Central memory CD8-positive, alpha-beta T cell (primary cell): ENCODE data around the gene CEP41.

Experiments
- ATAC-seq: fragments of 150-1000 bp; cut with Tn5 transposase; replicated peaks from 2 replicates; pipeline ENCODE4 v1.10.0; 2022; ENCODE audit warnings: mild to moderate bottlenecking, moderate FRiP score, moderate number of reproducible peaks; ENCODE audit not compliant: poor library complexity, severe bottlenecking; ENCODE audit errors: extremely low read depth
- DNase-seq, 2 donors: peaks; one replicate each; pipeline ENCODE4 v3.0.0; 2021; ENCODE audit warnings: low spot score in 2 of 2
- H3K27ac Mint-ChIP-seq: one replicate; pipeline ENCODE4 v1.8.0; 2022; ENCODE audit warnings: low read depth, mild to moderate bottlenecking, moderate library complexity, mixed read lengths
- H3K27me3 Mint-ChIP-seq: one replicate; pipeline ENCODE4 v1.8.0; 2022; ENCODE audit warnings: mixed read lengths
- H3K36me3 Mint-ChIP-seq: one replicate; pipeline ENCODE4 v1.8.0; 2022; ENCODE audit warnings: mild to moderate bottlenecking, moderate library complexity, mixed read lengths; ENCODE audit not compliant: insufficient read depth
- H3K4me1 Mint-ChIP-seq: one replicate; pipeline ENCODE4 v1.8.0; 2022; ENCODE audit warnings: mixed read lengths
- H3K4me3 Mint-ChIP-seq: one replicate; pipeline ENCODE4 v1.8.0; 2022; ENCODE audit warnings: mild to moderate bottlenecking, moderate library complexity, mixed read lengths
- H3K9me3 Mint-ChIP-seq: one replicate; pipeline ENCODE4 v1.8.0; 2022; ENCODE audit warnings: mixed read lengths

The CEP41 gene

DNA sequence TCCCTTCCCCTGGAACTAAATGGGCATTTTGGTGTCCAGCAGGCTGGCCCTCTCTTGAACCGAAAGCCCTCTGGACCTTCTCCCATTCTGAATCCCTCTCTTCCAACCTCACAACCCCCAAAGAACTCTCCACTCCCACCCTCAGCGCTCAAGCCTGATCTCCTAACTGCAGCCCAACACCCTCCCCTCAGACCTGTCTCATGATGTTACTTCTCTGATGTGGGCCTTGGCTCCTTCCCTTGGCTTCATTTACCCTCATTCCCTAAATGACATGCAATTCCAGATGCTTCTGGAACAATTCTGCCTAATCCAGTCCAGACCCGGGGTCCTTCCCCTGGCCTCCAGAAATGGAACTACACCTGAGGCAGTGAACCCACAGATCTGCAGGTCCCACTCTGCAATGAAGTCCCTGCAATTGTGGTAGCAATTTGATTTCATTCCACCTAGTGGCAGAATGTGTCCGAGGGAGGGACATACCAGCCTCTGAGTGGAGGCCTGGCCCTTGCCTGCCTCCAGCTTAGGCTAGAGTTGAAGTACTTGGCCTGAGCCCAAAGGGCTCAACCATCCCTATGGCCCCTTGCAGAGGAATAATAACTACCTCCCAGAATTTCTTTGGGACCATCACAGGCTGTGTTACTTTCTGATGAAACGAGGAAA lies 4.1 kb upstream of the CEP41 start:
- peaks cover 9% of the 10 kb centered on the region for H3K4me1 Mint-ChIP-seq
- peaks cover 6% of the 10 kb centered on the region for H3K36me3 Mint-ChIP-seq
- H3K27me3 Mint-ChIP-seq, result peaks cover 28% of the 10 kb centered on the region
- H3K27ac Mint-ChIP-seq, result no peak overlapping the region
- H3K4me3 Mint-ChIP-seq, result no peak overlapping the region
- peaks cover 6% of the 10 kb centered on the region for H3K9me3 Mint-ChIP-seq
- DNase-seq (no peak), ATAC-seq (no peak)

DNA sequence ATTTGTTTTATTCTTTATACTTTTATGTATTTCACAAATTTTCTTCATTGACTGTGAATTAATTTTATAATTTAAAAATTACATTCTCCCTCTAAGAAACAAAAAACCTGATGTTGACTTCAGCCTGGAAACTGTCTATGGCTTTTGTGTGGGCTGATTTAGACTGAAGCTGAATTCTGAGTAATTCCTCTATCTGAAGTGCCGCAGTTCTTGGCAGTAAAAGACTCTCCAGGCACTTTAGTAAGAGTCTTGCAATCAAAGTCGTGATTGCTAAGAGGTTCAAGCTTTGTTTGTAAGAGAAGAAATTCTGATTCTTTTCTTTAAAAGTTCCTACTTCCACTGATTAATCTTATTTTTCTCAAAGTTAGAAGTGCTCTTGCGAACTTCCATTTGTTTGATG lies 3.4 kb upstream of the CEP41 start:
- no peak for DNase-seq
- Mint-ChIP-seq H3K27ac (no peak overlapping the region), H3K27me3 (peaks cover 28% of the 10 kb centered on the region), H3K36me3 (peaks cover 6% of the 10 kb centered on the region), H3K4me3 (no peak overlapping the region), H3K4me1 (peaks cover 9% of the 10 kb centered on the region), H3K9me3 (peaks cover 6% of the 10 kb centered on the region)
- ATAC-seq, result no peak

DNA sequence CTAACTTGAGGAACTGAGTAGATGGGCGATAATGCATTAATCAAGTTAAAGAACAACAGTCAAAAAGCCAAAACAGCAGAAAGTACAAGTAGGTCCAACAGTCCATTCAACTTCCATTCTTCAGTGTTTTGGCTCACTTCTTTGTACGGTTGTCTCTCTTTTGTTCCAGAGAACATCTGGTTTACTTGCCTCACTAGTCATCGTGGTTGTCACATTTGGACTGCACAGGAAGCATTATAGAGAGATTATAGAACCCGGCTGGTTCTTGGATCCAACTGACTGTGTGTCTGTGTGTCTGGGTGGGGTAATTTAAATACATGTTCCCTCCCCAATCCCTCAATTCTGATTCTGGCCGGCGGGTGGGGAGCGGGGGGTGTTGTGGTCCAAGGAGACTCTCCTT lies 1.8 kb upstream of the CEP41 start:
- no peak for DNase-seq
- no peak for ATAC-seq
- Mint-ChIP-seq H3K27ac (no peak overlapping the region), H3K4me3 (no peak overlapping the region), H3K4me1 (peaks cover 9% of the 10 kb centered on the region), H3K27me3 (peaks cover 15% of the 10 kb centered on the region), H3K9me3 (no peaks in the 10 kb centered on the region), H3K36me3 (peaks cover 6% of the 10 kb centered on the region)

DNA sequence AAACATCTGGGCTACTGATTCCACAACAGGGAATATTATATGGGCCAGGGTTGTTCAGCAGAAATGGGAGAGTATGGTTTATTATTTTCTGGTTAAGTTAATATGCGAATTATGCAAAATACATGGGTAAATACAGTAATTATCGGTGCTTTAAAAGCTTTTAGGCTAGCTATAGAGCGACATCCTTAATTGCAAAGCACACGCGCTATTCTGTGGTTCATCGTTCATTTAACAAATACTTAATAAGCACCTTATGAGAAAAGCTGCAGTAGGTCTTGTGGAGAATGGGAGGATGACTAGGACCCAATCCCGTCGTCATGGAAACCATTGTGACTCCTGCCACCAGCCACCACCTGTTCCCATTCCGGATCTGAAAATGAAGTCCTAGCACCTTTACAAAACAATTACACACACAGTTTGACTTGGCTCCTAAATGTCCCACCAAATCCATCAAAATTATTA lies 623 bp upstream of the CEP41 start:
- ATAC-seq (no peak), DNase-seq (no peak)
- peak overlapping the region; percentile 99 for H3K4me3 Mint-ChIP-seq
- H3K27ac Mint-ChIP-seq, result peak overlapping the region; percentile 96
- no peaks in the 10 kb centered on the region for H3K9me3 Mint-ChIP-seq
- peaks cover 9% of the 10 kb centered on the region for H3K4me1 Mint-ChIP-seq
- H3K27me3 Mint-ChIP-seq, result peaks cover 4% of the 10 kb centered on the region
- peaks cover 6% of the 10 kb centered on the region for H3K36me3 Mint-ChIP-seq

DNA sequence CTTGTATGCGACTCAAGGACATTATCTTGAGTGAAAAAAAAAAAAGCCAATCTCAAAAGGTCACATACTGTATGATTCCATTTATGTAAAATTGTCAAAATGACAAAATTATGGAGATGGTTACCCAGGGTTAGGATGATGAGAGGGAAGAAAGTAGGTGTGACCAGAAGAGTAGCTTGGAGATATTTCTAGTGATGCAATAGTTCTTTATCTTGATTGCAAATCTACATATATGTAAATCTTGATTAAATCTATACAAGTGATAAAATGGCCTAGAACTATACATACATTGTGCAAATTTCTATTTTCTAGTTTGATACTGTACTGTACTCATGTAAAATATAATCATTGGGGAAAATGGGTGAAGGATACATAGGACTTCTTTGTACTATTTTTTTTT lies 4.6 kb downstream of the CEP41 start:
- DNase-seq, result no peak
- peaks cover 6% of the 10 kb centered on the region for H3K36me3 Mint-ChIP-seq
- peaks cover 9% of the 10 kb centered on the region for H3K4me1 Mint-ChIP-seq
- H3K9me3 Mint-ChIP-seq, result no peaks in the 10 kb centered on the region
- no peaks in the 10 kb centered on the region for H3K27me3 Mint-ChIP-seq
- H3K4me3 Mint-ChIP-seq, result peak overlapping the region; percentile 7
- no peak for ATAC-seq
- H3K27ac Mint-ChIP-seq, result no peak overlapping the region

DNA sequence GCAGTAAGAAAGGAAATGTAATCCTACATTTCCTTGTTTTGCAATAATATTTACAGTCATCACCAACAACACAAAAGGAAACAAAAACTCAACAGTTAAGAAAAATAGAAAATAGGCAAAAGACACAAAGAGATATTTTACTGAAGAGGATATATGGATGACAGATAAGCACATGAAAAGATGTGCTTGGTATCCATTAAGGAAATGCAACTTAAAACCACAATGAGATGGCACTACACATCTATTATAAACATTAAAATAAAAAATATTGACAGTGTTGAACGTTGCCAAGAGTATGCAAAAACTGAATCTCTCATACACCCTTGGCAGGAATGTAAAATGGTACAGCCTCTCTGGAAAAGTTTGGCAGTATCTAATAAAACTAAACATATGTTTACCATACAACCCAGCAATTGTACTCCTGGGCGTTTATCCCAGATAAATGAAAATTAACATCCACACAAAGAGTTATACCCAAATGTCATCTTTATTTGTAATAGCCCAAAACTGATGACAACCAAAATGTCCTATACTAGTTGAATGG lies 5.4 kb downstream of the CEP41 start:
- no peaks in the 10 kb centered on the region for H3K9me3 Mint-ChIP-seq
- no peak overlapping the region for H3K27ac Mint-ChIP-seq
- no peaks in the 10 kb centered on the region for H3K36me3 Mint-ChIP-seq
- no peaks in the 10 kb centered on the region for H3K27me3 Mint-ChIP-seq
- no peak for ATAC-seq
- H3K4me1 Mint-ChIP-seq, result peaks cover 2% of the 10 kb centered on the region
- H3K4me3 Mint-ChIP-seq, result no peak overlapping the region
- DNase-seq, result no peak

DNA sequence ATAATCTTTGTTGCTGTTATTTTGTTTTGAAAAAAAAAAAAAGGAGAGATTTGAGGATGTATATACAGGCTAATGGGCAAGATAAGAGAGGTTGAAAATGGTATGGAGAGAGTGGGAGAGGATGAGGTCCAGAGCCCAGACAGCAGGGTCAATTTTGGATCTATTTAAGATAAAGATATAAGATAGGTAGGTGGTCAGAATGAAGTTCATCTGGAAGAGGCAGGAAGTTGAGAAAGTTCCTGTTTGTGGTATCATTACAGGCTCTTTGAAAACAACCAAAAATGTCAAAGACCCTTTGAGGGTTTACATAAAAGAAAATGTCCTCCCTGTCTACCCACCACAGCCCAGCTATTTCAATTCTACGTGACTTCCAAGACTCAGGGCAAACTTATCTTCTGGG lies 7.5 kb downstream of the CEP41 start:
- Mint-ChIP-seq H3K36me3 (no peaks in the 10 kb centered on the region), H3K9me3 (no peaks in the 10 kb centered on the region), H3K27ac (no peak overlapping the region), H3K4me1 (no peaks in the 10 kb centered on the region), H3K4me3 (no peak overlapping the region), H3K27me3 (no peaks in the 10 kb centered on the region)
- DNase-seq (no peak), ATAC-seq (no peak)

DNA sequence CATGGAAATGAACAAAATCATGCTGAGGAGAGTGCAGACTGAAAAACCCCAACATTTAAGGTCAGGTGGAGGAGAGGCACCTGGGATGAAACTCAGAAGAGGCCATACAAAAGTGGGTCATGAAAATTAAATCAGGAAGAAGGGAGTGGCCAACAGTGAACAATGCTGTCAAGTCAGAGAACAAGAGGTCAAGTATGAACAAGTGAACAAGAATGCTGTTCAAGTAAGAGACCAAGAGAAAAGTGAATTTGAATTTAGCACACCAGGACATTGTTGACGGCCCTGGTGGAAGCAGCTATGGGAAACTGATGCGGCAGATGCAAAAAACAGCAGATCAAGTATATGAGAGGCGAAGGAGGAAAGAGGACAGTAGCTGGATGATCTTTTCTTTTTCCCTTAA lies 7.9 kb downstream of the CEP41 start:
- Mint-ChIP-seq H3K4me3 (no peak overlapping the region), H3K36me3 (no peaks in the 10 kb centered on the region), H3K27me3 (no peaks in the 10 kb centered on the region), H3K9me3 (no peaks in the 10 kb centered on the region), H3K27ac (no peak overlapping the region), H3K4me1 (no peaks in the 10 kb centered on the region)
- DNase-seq (no peak), ATAC-seq (no peak)

- no peak for ATAC-seq
- no peaks in the 10 kb centered on the region for H3K36me3 Mint-ChIP-seq
- H3K4me1 Mint-ChIP-seq, result no peaks in the 10 kb centered on the region
- no peaks in the 10 kb centered on the region for H3K9me3 Mint-ChIP-seq
- no peaks in the 10 kb centered on the region for H3K27me3 Mint-ChIP-seq
- no peak overlapping the region for H3K27ac Mint-ChIP-seq
- H3K4me3 Mint-ChIP-seq, result no peak overlapping the region
- no peak for DNase-seq
Measured at GRCh38 chr7:130430841-130431666, 9.8 kb downstream of the CEP41 start.

DNA sequence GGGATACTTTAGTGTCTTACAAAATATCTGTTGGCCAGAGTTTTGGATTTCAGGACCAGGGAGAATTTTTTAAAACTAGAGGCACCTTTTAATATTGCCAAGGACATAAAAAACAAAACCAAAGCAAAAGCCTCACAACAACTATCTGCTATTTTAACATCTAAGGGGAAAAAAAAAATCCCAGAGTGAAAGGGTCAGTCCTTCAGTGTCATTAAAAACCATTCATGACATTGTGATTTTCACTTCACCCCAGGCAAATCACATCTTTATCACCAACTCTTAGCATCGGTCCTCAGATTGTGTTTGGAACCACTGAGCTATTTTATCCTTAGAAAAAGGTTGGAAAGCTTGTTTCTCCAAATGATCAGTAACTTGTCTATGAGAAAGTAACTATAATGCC lies 10.7 kb downstream of the CEP41 start:
- ATAC-seq, result no peak
- Mint-ChIP-seq H3K9me3 (no peaks in the 10 kb centered on the region), H3K36me3 (no peaks in the 10 kb centered on the region), H3K4me3 (no peak overlapping the region), H3K27ac (no peak overlapping the region), H3K4me1 (no peaks in the 10 kb centered on the region), H3K27me3 (no peaks in the 10 kb centered on the region)
- no peak for DNase-seq

DNA sequence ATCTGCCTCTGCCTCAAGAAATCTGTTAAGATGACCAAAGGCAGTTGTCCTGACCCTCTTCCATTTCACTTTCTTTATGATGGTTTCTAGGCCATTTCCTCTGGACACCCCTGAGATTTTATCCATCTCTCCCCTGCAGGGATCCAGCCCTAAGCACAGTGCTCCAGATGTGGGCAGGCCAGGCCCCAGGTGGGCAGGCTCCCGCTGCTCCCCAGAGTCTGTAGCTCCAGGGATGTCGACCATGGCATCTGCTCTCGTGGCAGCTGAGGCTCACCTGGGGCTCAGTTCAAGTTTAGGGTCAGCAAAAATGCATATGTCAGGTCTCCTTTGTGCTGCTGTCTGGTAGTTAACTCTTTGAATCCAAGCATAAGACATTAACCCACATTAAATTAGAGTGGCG lies 11.8 kb downstream of the CEP41 start:
- Mint-ChIP-seq H3K9me3 (no peaks in the 10 kb centered on the region), H3K27ac (no peak overlapping the region), H3K27me3 (no peaks in the 10 kb centered on the region), H3K36me3 (no peaks in the 10 kb centered on the region), H3K4me1 (no peaks in the 10 kb centered on the region), H3K4me3 (no peak overlapping the region)
- DNase-seq (no peak), ATAC-seq (no peak)

GRCh38 chr7:130426564-130426963 lies 14.3 kb downstream of the CEP41 start:
- H3K9me3 Mint-ChIP-seq, result no peaks in the 10 kb centered on the region
- peaks cover 1% of the 10 kb centered on the region for H3K4me1 Mint-ChIP-seq
- no peak overlapping the region for H3K27ac Mint-ChIP-seq
- H3K36me3 Mint-ChIP-seq, result no peaks in the 10 kb centered on the region
- no peaks in the 10 kb centered on the region for H3K27me3 Mint-ChIP-seq
- no peak overlapping the region for H3K4me3 Mint-ChIP-seq
- no peak for ATAC-seq
- no peak for DNase-seq

DNA sequence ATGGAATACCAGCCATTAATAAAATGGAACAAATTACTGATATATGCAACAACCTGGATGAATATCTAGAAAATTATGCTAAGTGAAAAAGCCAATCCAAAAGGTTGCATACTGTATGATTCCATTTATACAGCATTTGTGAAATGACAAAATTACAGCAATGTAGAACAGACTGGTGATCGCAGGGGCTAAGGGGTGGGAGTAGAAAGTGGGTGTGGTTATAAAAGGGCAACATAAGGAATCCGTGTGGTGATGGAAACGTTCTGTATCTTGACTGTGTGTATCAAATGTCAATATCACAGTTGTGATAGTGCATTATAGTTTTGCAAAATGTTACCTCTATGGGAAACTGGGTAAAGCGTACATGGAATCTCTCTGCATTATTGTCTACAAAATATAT lies 15.0 kb downstream of the CEP41 start:
- H3K4me3 Mint-ChIP-seq, result no peak overlapping the region
- ATAC-seq, result no peak
- peaks cover 5% of the 10 kb centered on the region for H3K4me1 Mint-ChIP-seq

More for the DNA sequence above, 15.0 kb downstream of the CEP41 start:
- H3K9me3 Mint-ChIP-seq, result no peaks in the 10 kb centered on the region
- H3K27me3 Mint-ChIP-seq, result no peaks in the 10 kb centered on the region
- H3K36me3 Mint-ChIP-seq, result no peaks in the 10 kb centered on the region
- DNase-seq, result no peak
- no peak overlapping the region for H3K27ac Mint-ChIP-seq
